HepG2 (cell line): ENCODE results near the gene DYSF. TPM values are rescaled to one million over a fixed set of nuclear protein-coding genes. Genes with fewer than 3 reads are reported as not detected.

Experiments
- CHD4 ChIP-seq: fragments of 200-600 bp; sonication (generic); IDR thresholded peaks from 2 replicates; pipeline ENCODE4 v1.7.0; 2017; ENCODE audit warnings: mild to moderate bottlenecking, low read length, borderline replicate concordance
- ELF1 ChIP-seq: sonication (generic); formaldehyde crosslinking; IDR thresholded peaks from 2 replicates; pipeline ENCODE4 v1.4.0; 2020; ENCODE audit warnings: missing genetic modification reagents
- FOSL1 ChIP-seq: sonication (generic); formaldehyde crosslinking; IDR thresholded peaks from 2 replicates; pipeline ENCODE4 v1.9.0; 2021; ENCODE audit warnings: missing genetic modification reagents, borderline replicate concordance
- JUNB ChIP-seq: sonication (generic); formaldehyde crosslinking; IDR thresholded peaks from 2 replicates; pipeline ENCODE4 v1.8.0; 2022; ENCODE audit warnings: missing genetic modification reagents, mild to moderate bottlenecking, borderline replicate concordance
- KDM5A ChIP-seq: fragments of 200-600 bp; sonication (generic); IDR thresholded peaks from 2 replicates; pipeline ENCODE4 v1.7.0; 2018; ENCODE audit warnings: antibody characterized with exemption, mild to moderate bottlenecking, low read length, borderline replicate concordance
- MAFF ChIP-seq: IDR thresholded peaks from 2 replicates; pipeline ENCODE4 v1.6.1; 2011; ENCODE audit warnings: low read depth, low read length, improper control_type of control experiment
- MIXL1 ChIP-seq: IDR thresholded peaks from 2 replicates; pipeline ENCODE4 v1.6.1; 2016
- MXI1 ChIP-seq: IDR thresholded peaks from 3 replicates; pipeline ENCODE4 v1.6.1; 2012; ENCODE audit warnings: low read depth, low read length, inconsistent platforms, borderline replicate concordance
- NFATC3 ChIP-seq: sonication (generic); formaldehyde crosslinking; IDR thresholded peaks from 2 replicates; pipeline ENCODE4 v1.5.1; 2020; ENCODE audit warnings: mild to moderate bottlenecking, missing genetic modification reagents
- PITX1 ChIP-seq: sonication (generic); formaldehyde crosslinking; IDR thresholded peaks from 2 replicates; pipeline ENCODE4 v1.5.1; 2020; ENCODE audit warnings: mild to moderate bottlenecking, missing genetic modification reagents
- STAG1 ChIP-seq: sonication (generic); formaldehyde crosslinking; IDR thresholded peaks from 2 replicates; pipeline ENCODE4 v1.4.0; 2020; ENCODE audit warnings: missing genetic modification reagents
- ZFYVE20 ChIP-seq: sonication (generic); formaldehyde crosslinking; IDR thresholded peaks from 2 replicates; pipeline ENCODE4 v1.8.0; 2023; ENCODE audit warnings: low read depth, mild to moderate bottlenecking, moderate library complexity, missing genetic modification reagents, borderline replicate concordance
- ZNF614 ChIP-seq: IDR thresholded peaks from 2 replicates; pipeline ENCODE4 v1.6.1; 2018; ENCODE audit warnings: missing biosample characterization, missing genetic modification reagents, inconsistent platforms, borderline replicate concordance
- ZNF724P ChIP-seq: sonication (generic); formaldehyde crosslinking; IDR thresholded peaks from 2 replicates; pipeline ENCODE4 v1.8.0; 2022; ENCODE audit warnings: missing genetic modification reagents, borderline replicate concordance
- ZNF83 ChIP-seq: sonication (generic); formaldehyde crosslinking; IDR thresholded peaks from 2 replicates; pipeline ENCODE4 v1.4.0; 2020; ENCODE audit warnings: missing genetic modification reagents, mild to moderate bottlenecking, borderline replicate concordance
- polyA plus RNA-seq, 8 experiments: library from polyadenylated mRNA; depleted of rRNA in 3 of 8; stranded (reverse) in 7 of 8; unstranded in 1 of 8; fragments of >200 nt; fragmentation: Illumina TruSeq in 4 of 8; extraction: Trizol in 4 of 8; gene quantifications; 2 replicates each; pipeline versions ENCODE4 v1.2.1 to v1.2.3, GENCODE V29; 2011 to 2016; ENCODE audit warnings: low read depth in 4 of 8, missing spikeins in 1 of 8, mixed read lengths in 1 of 8; ENCODE audit not compliant: insufficient read depth in 1 of 8
- total RNA-seq, 5 experiments: library from RNA; depleted of rRNA; stranded (reverse); fragments of >200 nt; fragmentation: Illumina TruSeq; extraction: Trizol; gene quantifications; 2 replicates each; pipeline ENCODE4 v1.2.3, GENCODE V29; 2016; ENCODE audit warnings: low read depth in 1 of 5
- TF ChIP-seq, protein P1 (sequence below): sonication (generic); formaldehyde crosslinking; conservative IDR thresholded peaks from 2 replicates; pipeline ENCODE4 v1.4.0; 2020; ENCODE audit warnings: mild to moderate bottlenecking, missing genetic modification reagents, moderate library complexity
- TF ChIP-seq, protein P2 (sequence below): sonication (generic); formaldehyde crosslinking; IDR thresholded peaks from 2 replicates; pipeline ENCODE4 v1.5.1; 2020; ENCODE audit warnings: mild to moderate bottlenecking, missing genetic modification reagents, borderline replicate concordance
- TF ChIP-seq, protein P3 (sequence below): sonication (generic); formaldehyde crosslinking; IDR thresholded peaks from 2 replicates; pipeline ENCODE4 v1.4.0; 2020; ENCODE audit warnings: mild to moderate bottlenecking, missing genetic modification reagents

DYSF gene
- total and polyA plus RNA-seq, 2 of the 13 experiments (the other 11 are each of a cell fraction or from before 2014, with no cell fraction given), result 0.15 to 2.4 TPM

DNA sequence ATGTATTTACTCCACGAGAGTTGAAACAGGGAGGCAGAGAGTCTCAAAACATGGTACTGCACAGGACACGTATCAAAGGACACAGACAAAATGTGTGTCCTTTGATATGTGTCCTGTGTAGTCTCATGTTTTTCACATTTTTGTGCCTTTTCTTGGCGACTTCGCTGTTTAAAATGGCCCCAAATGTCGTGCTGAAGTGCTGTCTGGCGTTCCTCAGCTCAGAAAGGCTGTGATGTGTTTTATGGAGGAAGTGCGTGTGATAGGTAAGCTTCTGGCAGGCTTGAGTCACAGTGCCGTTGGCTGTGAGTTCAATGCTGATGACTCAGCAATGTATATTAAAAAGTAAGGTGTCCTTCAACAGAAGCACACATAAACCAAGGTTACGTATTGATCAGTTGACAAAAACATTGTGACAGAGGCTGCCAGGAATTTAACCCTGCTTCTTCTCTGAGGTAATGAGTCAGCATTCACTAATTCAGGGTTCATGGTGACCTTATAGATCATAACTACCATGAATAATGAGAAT, 78.2 kb downstream of the DYSF start (continued):
- 0 out of 2 replicates have a peak, but pooled peaks have one; percentile 26 for TF ChIP-seq CHD4
- TF ChIP-seq FOSL1, result peak; percentile 72; the same call in 1 of the 2 replicates
- TF ChIP-seq, protein P1, sequence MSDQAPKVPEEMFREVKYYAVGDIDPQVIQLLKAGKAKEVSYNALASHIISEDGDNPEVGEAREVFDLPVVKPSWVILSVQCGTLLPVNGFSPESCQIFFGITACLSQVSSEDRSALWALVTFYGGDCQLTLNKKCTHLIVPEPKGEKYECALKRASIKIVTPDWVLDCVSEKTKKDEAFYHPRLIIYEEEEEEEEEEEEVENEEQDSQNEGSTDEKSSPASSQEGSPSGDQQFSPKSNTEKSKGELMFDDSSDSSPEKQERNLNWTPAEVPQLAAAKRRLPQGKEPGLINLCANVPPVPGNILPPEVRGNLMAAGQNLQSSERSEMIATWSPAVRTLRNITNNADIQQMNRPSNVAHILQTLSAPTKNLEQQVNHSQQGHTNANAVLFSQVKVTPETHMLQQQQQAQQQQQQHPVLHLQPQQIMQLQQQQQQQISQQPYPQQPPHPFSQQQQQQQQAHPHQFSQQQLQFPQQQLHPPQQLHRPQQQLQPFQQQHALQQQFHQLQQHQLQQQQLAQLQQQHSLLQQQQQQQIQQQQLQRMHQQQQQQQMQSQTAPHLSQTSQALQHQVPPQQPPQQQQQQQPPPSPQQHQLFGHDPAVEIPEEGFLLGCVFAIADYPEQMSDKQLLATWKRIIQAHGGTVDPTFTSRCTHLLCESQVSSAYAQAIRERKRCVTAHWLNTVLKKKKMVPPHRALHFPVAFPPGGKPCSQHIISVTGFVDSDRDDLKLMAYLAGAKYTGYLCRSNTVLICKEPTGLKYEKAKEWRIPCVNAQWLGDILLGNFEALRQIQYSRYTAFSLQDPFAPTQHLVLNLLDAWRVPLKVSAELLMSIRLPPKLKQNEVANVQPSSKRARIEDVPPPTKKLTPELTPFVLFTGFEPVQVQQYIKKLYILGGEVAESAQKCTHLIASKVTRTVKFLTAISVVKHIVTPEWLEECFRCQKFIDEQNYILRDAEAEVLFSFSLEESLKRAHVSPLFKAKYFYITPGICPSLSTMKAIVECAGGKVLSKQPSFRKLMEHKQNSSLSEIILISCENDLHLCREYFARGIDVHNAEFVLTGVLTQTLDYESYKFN (CRISPR knock-in tag), result peak; percentile 71
- peak; percentile 74 for TF ChIP-seq MIXL1 (CRISPR knock-in tag)
- TF ChIP-seq MXI1, result peak; percentile 36; the same call in 1 of the 3 replicates
- TF ChIP-seq PITX1 (CRISPR knock-in tag), result peak; percentile 32; the same call in 1 of the 2 replicates
- no peak for TF ChIP-seq KDM5A
- no peak for TF ChIP-seq NFATC3 (CRISPR knock-in tag)
- TF ChIP-seq, protein P2, sequence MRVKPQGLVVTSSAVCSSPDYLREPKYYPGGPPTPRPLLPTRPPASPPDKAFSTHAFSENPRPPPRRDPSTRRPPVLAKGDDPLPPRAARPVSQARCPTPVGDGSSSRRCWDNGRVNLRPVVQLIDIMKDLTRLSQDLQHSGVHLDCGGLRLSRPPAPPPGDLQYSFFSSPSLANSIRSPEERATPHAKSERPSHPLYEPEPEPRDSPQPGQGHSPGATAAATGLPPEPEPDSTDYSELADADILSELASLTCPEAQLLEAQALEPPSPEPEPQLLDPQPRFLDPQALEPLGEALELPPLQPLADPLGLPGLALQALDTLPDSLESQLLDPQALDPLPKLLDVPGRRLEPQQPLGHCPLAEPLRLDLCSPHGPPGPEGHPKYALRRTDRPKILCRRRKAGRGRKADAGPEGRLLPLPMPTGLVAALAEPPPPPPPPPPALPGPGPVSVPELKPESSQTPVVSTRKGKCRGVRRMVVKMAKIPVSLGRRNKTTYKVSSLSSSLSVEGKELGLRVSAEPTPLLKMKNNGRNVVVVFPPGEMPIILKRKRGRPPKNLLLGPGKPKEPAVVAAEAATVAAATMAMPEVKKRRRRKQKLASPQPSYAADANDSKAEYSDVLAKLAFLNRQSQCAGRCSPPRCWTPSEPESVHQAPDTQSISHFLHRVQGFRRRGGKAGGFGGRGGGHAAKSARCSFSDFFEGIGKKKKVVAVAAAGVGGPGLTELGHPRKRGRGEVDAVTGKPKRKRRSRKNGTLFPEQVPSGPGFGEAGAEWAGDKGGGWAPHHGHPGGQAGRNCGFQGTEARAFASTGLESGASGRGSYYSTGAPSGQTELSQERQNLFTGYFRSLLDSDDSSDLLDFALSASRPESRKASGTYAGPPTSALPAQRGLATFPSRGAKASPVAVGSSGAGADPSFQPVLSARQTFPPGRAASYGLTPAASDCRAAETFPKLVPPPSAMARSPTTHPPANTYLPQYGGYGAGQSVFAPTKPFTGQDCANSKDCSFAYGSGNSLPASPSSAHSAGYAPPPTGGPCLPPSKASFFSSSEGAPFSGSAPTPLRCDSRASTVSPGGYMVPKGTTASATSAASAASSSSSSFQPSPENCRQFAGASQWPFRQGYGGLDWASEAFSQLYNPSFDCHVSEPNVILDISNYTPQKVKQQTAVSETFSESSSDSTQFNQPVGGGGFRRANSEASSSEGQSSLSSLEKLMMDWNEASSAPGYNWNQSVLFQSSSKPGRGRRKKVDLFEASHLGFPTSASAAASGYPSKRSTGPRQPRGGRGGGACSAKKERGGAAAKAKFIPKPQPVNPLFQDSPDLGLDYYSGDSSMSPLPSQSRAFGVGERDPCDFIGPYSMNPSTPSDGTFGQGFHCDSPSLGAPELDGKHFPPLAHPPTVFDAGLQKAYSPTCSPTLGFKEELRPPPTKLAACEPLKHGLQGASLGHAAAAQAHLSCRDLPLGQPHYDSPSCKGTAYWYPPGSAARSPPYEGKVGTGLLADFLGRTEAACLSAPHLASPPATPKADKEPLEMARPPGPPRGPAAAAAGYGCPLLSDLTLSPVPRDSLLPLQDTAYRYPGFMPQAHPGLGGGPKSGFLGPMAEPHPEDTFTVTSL (CRISPR knock-in tag), result peak; percentile 68; the same call in 1 of the 2 replicates
- peak; percentile 68; the same call in 1 of the 2 replicates for TF ChIP-seq JUNB
- no peak for TF ChIP-seq ZNF83 (CRISPR knock-in tag)
- peak; percentile 100 for TF ChIP-seq MAFF
- TF ChIP-seq ZFYVE20 (CRISPR knock-in tag), result no peak
- TF ChIP-seq ELF1 (CRISPR knock-in tag), result peak; percentile 44
- no peak for TF ChIP-seq STAG1 (CRISPR knock-in tag)
- TF ChIP-seq ZNF724P (CRISPR knock-in tag), result no peak
- TF ChIP-seq, protein P3, sequence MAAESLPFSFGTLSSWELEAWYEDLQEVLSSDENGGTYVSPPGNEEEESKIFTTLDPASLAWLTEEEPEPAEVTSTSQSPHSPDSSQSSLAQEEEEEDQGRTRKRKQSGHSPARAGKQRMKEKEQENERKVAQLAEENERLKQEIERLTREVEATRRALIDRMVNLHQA, result no peak
- TF ChIP-seq ZNF614, result 0 out of 2 replicates have a peak, but pooled peaks have one; percentile 67
